HEK293 (cell line): ENCODE measurements around the gene COL12A1.

Experiments used
- BCL11B ChIP-seq: fragments of 450-650 bp; formaldehyde crosslinking; IDR thresholded peaks from 2 replicates; pipeline ENCODE4 v1.5.1; 2016; ENCODE audit warnings: low read depth, missing biosample characterization, missing genetic modification characterization
- EGR2 ChIP-seq: fragments of 450-650 bp; formaldehyde crosslinking; IDR thresholded peaks from 2 replicates; pipeline ENCODE4 v1.5.1; 2016; ENCODE audit warnings: low read depth, missing biosample characterization, missing genetic modification characterization
- GLI2 ChIP-seq: fragments of 450-650 bp; formaldehyde crosslinking; IDR thresholded peaks from 2 replicates; pipeline ENCODE4; 2017; ENCODE audit warnings: missing biosample characterization, missing genetic modification characterization, low read depth, borderline replicate concordance
- MEIS1 ChIP-seq: sonication (generic); formaldehyde crosslinking; IDR thresholded peaks from 2 replicates; pipeline ENCODE4 v1.8.1; 2022; ENCODE audit warnings: missing genetic modification reagents, mild to moderate bottlenecking, borderline replicate concordance
- MZF1 ChIP-seq: fragments of 450-650 bp; formaldehyde crosslinking; IDR thresholded peaks from 2 replicates; pipeline ENCODE4 v1.5.1; 2017; ENCODE audit warnings: missing biosample characterization, missing genetic modification characterization, borderline replicate concordance
- OSR2 ChIP-seq: fragments of 450-650 bp; formaldehyde crosslinking; IDR thresholded peaks from 2 replicates; pipeline ENCODE4 v1.5.1; 2016; ENCODE audit warnings: missing biosample characterization, missing genetic modification characterization
- RBAK ChIP-seq: fragments of 450-650 bp; formaldehyde crosslinking; IDR thresholded peaks from 2 replicates; pipeline ENCODE4 v1.5.1; 2016; ENCODE audit warnings: missing biosample characterization, missing genetic modification characterization
- SETDB1 ChIP-seq: IDR thresholded peaks from one replicate; pipeline ENCODE4 v1.6.1; 2017; ENCODE audit warnings: mild to moderate bottlenecking, low read length, moderate library complexity, mixed read lengths; ENCODE audit not compliant: insufficient read length
- ZFHX2 ChIP-seq: fragments of 450-650 bp; formaldehyde crosslinking; conservative IDR thresholded peaks from 2 replicates; pipeline ENCODE4 v1.5.1; 2016; ENCODE audit warnings: missing biosample characterization, missing genetic modification characterization
- ZFP41 ChIP-seq: fragments of 450-650 bp; formaldehyde crosslinking; IDR thresholded peaks from 2 replicates; pipeline ENCODE4 v1.5.1; 2016; ENCODE audit warnings: missing biosample characterization, missing genetic modification characterization, borderline replicate concordance
- ZNF10 ChIP-seq: fragments of 450-650 bp; formaldehyde crosslinking; IDR thresholded peaks from 2 replicates; pipeline ENCODE4 v1.5.1; 2017; ENCODE audit warnings: missing biosample characterization, missing genetic modification characterization
- ZNF138 ChIP-seq: fragments of 450-650 bp; formaldehyde crosslinking; IDR thresholded peaks from 2 replicates; pipeline ENCODE4 v1.5.1; 2016; ENCODE audit warnings: missing biosample characterization, missing genetic modification characterization, borderline replicate concordance
- ZNF157 ChIP-seq: fragments of 450-650 bp; formaldehyde crosslinking; IDR thresholded peaks from 2 replicates; pipeline ENCODE4 v1.5.1; 2016; ENCODE audit warnings: missing biosample characterization, missing genetic modification characterization
- ZNF169 ChIP-seq: fragments of 450-650 bp; formaldehyde crosslinking; IDR thresholded peaks from 2 replicates; pipeline ENCODE4 v1.5.1; 2016; ENCODE audit warnings: missing biosample characterization, missing genetic modification characterization
- ZNF214 ChIP-seq: fragments of 450-650 bp; formaldehyde crosslinking; IDR thresholded peaks from 2 replicates; pipeline ENCODE4 v1.5.1; 2017; ENCODE audit warnings: missing biosample characterization, mild to moderate bottlenecking, missing genetic modification characterization, borderline replicate concordance
- ZNF223 ChIP-seq: fragments of 450-650 bp; formaldehyde crosslinking; IDR thresholded peaks from 2 replicates; pipeline ENCODE4 v1.5.1; 2016; ENCODE audit warnings: missing biosample characterization, missing genetic modification characterization
- ZNF350 ChIP-seq: fragments of 450-650 bp; formaldehyde crosslinking; IDR thresholded peaks from 2 replicates; pipeline ENCODE4 v1.5.0; 2017; ENCODE audit warnings: missing biosample characterization, mild to moderate bottlenecking, missing genetic modification characterization
- ZNF426 ChIP-seq: fragments of 450-650 bp; formaldehyde crosslinking; IDR thresholded peaks from 2 replicates; pipeline ENCODE4 v1.5.1; 2017; ENCODE audit warnings: missing biosample characterization, missing genetic modification characterization, mild to moderate bottlenecking, inconsistent platforms, moderate library complexity
- ZNF473 ChIP-seq: fragments of 450-650 bp; formaldehyde crosslinking; IDR thresholded peaks from 2 replicates; pipeline ENCODE4 v1.5.1; 2017; ENCODE audit warnings: missing biosample characterization, missing genetic modification characterization
- ZNF501 ChIP-seq: fragments of 450-650 bp; formaldehyde crosslinking; IDR thresholded peaks from 2 replicates; pipeline ENCODE4 v1.5.1; 2016; ENCODE audit warnings: missing biosample characterization, missing genetic modification characterization
- ZNF521 ChIP-seq: fragments of 450-650 bp; formaldehyde crosslinking; IDR thresholded peaks from 2 replicates; pipeline ENCODE4 v1.5.1; 2017; ENCODE audit warnings: missing biosample characterization, mild to moderate bottlenecking, missing genetic modification characterization
- ZNF544 ChIP-seq: fragments of 450-650 bp; formaldehyde crosslinking; IDR thresholded peaks from 2 replicates; pipeline ENCODE4 v1.5.0; 2017; ENCODE audit warnings: missing biosample characterization, missing genetic modification characterization
- ZNF558 ChIP-seq: fragments of 450-650 bp; formaldehyde crosslinking; IDR thresholded peaks from 2 replicates; pipeline ENCODE4 v1.5.1; 2016; ENCODE audit warnings: missing biosample characterization, missing genetic modification characterization
- ZNF560 ChIP-seq: fragments of 450-650 bp; formaldehyde crosslinking; IDR thresholded peaks from 2 replicates; pipeline ENCODE4 v1.5.1; 2017; ENCODE audit warnings: missing biosample characterization, missing genetic modification characterization, borderline replicate concordance
- ZNF561 ChIP-seq: fragments of 450-650 bp; IDR thresholded peaks from 2 replicates; pipeline ENCODE4 v1.5.1; 2018; ENCODE audit warnings: missing biosample characterization, missing genetic modification characterization, borderline replicate concordance
- ZNF596 ChIP-seq: fragments of 450-650 bp; IDR thresholded peaks from 2 replicates; pipeline ENCODE4 v1.5.0; 2018; ENCODE audit warnings: missing biosample characterization, mild to moderate bottlenecking, missing genetic modification characterization, moderate library complexity
- ZNF776 ChIP-seq: fragments of 450-650 bp; formaldehyde crosslinking; IDR thresholded peaks from 2 replicates; pipeline ENCODE4 v1.5.0; 2017; ENCODE audit warnings: missing biosample characterization, missing genetic modification characterization, borderline replicate concordance
- ZNF777 ChIP-seq: fragments of 450-650 bp; formaldehyde crosslinking; IDR thresholded peaks from 2 replicates; pipeline ENCODE4 v1.5.1; 2017; ENCODE audit warnings: missing biosample characterization, missing genetic modification characterization, borderline replicate concordance
- ZNF791 ChIP-seq: fragments of 450-650 bp; formaldehyde crosslinking; IDR thresholded peaks from 2 replicates; pipeline ENCODE4 v1.5.1; 2016; ENCODE audit warnings: missing biosample characterization, missing genetic modification characterization
- ZXDB ChIP-seq: fragments of 450-650 bp; formaldehyde crosslinking; IDR thresholded peaks from 2 replicates; pipeline ENCODE4 v1.5.1; 2016; ENCODE audit warnings: missing biosample characterization, missing genetic modification characterization
- TF ChIP-seq, protein P1 (sequence below): fragments of 450-650 bp; formaldehyde crosslinking; IDR thresholded peaks from 2 replicates; pipeline ENCODE4 v1.5.1; 2017; ENCODE audit warnings: missing biosample characterization, missing genetic modification characterization
- TF ChIP-seq, protein P2 (sequence below): fragments of 450-650 bp; formaldehyde crosslinking; IDR thresholded peaks from 2 replicates; pipeline ENCODE4 v1.5.1; 2017; ENCODE audit warnings: missing biosample characterization, missing genetic modification characterization
- TF ChIP-seq, protein P3 (sequence below): fragments of 450-650 bp; formaldehyde crosslinking; IDR thresholded peaks from 2 replicates; pipeline ENCODE4 v1.5.1; 2016; ENCODE audit warnings: missing biosample characterization, missing genetic modification characterization, borderline replicate concordance
- TF ChIP-seq, protein P4 (sequence below): fragments of 450-650 bp; formaldehyde crosslinking; IDR thresholded peaks from 2 replicates; pipeline ENCODE4 v1.5.1; 2016; ENCODE audit warnings: missing biosample characterization, missing genetic modification characterization

Gene COL12A1

DNA sequence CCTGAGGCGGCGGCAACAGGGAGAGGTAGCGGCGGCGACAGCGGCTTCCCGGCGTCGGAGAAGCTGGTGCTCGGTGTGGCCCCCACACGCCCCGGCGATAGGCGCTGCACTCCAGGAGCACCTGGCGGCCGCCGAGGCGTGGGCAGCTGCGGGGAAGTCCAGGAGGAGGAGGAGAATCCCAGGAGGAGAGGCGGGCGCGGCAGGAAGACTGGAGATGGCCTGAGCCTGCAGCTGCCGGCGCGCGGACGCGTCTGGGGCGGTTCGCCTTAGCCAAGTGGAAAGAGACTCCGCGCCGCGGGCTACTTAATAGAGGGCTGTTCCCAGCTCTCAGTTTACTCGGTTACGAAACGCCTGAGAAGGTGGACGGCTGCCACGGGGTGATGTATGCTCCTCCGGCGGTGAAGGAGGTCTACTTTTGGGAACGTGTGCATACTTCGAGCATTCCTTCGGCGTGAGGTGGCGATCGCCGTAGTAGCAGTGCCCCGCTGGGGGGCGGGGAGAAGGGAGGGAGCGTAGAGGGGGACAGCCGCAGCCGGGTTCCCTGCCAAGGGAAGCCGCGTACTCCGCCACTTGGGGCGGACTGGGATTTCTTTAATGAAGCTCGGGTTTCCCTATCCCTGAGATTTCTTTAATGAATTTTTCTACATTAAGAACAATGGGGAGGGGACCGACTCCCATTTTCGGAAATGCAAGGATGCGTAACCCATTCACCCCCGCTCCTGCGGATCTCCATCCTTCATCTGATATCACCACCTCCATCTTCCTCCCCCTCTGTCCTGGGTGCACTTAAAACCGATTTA, at the start of gene COL12A1 (continued):
- TF ChIP-seq ZNF214 (tag by site-specific recombination), result no peak
- TF ChIP-seq ZNF560 (tag by site-specific recombination), result no peak
- no peak for TF ChIP-seq ZNF521 (tag by site-specific recombination)
- TF ChIP-seq ZNF558, result 0 out of 2 replicates have a peak, but pooled peaks have one; percentile 25
- 0 out of 2 replicates have a peak, but pooled peaks have one; percentile 29 for TF ChIP-seq OSR2
- TF ChIP-seq MEIS1, result no peak
- TF ChIP-seq ZNF157 (tag by site-specific recombination), result no peak
- TF ChIP-seq ZNF501 (tag by site-specific recombination), result peak; percentile 77; the same call in 1 of the 2 replicates
- TF ChIP-seq BCL11B (tag by site-specific recombination), result no peak
- TF ChIP-seq ZNF10 (tag by site-specific recombination), result peak; percentile 81
- no peak for TF ChIP-seq ZNF544 (tag by site-specific recombination)
- TF ChIP-seq ZNF596, result no peak
- TF ChIP-seq ZNF169 (tag by site-specific recombination), result no peak
- TF ChIP-seq, protein P1, sequence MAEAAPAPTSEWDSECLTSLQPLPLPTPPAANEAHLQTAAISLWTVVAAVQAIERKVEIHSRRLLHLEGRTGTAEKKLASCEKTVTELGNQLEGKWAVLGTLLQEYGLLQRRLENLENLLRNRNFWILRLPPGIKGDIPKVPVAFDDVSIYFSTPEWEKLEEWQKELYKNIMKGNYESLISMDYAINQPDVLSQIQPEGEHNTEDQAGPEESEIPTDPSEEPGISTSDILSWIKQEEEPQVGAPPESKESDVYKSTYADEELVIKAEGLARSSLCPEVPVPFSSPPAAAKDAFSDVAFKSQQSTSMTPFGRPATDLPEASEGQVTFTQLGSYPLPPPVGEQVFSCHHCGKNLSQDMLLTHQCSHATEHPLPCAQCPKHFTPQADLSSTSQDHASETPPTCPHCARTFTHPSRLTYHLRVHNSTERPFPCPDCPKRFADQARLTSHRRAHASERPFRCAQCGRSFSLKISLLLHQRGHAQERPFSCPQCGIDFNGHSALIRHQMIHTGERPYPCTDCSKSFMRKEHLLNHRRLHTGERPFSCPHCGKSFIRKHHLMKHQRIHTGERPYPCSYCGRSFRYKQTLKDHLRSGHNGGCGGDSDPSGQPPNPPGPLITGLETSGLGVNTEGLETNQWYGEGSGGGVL (tag by site-specific recombination), result peak; percentile 97
- TF ChIP-seq ZFP41, result no peak
- 0 out of 2 replicates have a peak, but pooled peaks have one; percentile 38 for TF ChIP-seq ZNF561 (tag by site-specific recombination)
- TF ChIP-seq ZNF776 (tag by site-specific recombination), result no peak
- TF ChIP-seq RBAK (tag by site-specific recombination), result no peak
- no peak for TF ChIP-seq ZNF473 (tag by site-specific recombination)
- TF ChIP-seq, protein P2, sequence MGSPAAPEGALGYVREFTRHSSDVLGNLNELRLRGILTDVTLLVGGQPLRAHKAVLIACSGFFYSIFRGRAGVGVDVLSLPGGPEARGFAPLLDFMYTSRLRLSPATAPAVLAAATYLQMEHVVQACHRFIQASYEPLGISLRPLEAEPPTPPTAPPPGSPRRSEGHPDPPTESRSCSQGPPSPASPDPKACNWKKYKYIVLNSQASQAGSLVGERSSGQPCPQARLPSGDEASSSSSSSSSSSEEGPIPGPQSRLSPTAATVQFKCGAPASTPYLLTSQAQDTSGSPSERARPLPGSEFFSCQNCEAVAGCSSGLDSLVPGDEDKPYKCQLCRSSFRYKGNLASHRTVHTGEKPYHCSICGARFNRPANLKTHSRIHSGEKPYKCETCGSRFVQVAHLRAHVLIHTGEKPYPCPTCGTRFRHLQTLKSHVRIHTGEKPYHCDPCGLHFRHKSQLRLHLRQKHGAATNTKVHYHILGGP (tag by site-specific recombination), result no peak
- TF ChIP-seq ZNF426, result no peak
- TF ChIP-seq ZFHX2 (tag by site-specific recombination), result peak; percentile 87
- TF ChIP-seq, protein P3, sequence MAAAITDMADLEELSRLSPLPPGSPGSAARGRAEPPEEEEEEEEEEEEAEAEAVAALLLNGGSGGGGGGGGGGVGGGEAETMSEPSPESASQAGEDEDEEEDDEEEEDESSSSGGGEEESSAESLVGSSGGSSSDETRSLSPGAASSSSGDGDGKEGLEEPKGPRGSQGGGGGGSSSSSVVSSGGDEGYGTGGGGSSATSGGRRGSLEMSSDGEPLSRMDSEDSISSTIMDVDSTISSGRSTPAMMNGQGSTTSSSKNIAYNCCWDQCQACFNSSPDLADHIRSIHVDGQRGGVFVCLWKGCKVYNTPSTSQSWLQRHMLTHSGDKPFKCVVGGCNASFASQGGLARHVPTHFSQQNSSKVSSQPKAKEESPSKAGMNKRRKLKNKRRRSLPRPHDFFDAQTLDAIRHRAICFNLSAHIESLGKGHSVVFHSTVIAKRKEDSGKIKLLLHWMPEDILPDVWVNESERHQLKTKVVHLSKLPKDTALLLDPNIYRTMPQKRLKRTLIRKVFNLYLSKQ (tag by site-specific recombination), result no peak
- TF ChIP-seq ZNF223 (tag by site-specific recombination), result no peak
- no peak for TF ChIP-seq ZNF138 (tag by site-specific recombination)
- TF ChIP-seq, protein P4, sequence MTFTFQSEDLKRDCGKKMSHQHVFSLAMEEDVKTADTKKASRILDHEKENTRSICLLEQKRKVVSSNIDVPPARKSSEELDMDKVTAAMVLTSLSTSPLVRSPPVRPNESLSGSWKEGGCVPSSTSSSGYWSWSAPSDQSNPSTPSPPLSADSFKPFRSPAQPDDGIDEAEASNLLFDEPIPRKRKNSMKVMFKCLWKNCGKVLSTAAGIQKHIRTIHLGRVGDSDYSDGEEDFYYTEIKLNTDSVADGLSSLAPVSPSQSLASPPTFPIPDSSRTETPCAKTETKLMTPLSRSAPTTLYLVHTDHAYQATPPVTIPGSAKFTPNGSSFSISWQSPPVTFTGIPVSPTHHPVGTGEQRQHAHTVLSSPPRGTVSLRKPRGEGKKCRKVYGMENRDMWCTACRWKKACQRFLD (tag by site-specific recombination), result no peak
- peak; percentile 58 for TF ChIP-seq ZXDB (tag by site-specific recombination)
- no peak for TF ChIP-seq GLI2 (tag by site-specific recombination)
- peak; percentile 83 for TF ChIP-seq EGR2 (tag by site-specific recombination)
- TF ChIP-seq SETDB1, result no peak
- TF ChIP-seq ZNF350 (tag by site-specific recombination), result no peak
- no peak; the same call in 1 of the 2 replicates for TF ChIP-seq MZF1 (tag by site-specific recombination)
- TF ChIP-seq ZNF791 (tag by site-specific recombination), result no peak
- peak; percentile 81; the same call in 1 of the 2 replicates for TF ChIP-seq ZNF777 (tag by site-specific recombination)
